Measurements from ENCODE around the gene VIP. TPM values are rescaled to one million over a fixed set of nuclear protein-coding genes. Genes with fewer than 3 reads are reported as not detected.

Gene VIP
- total and polyA plus RNA-seq, 2 of the 8 experiments (the other 6 are each of a cell fraction or from before 2014, with no cell fraction given): not detected

GRCh38 chr6:152721956-152722355, 28.6 kb upstream of the VIP start:
- Histone ChIP-seq H3K56ac (replicated peaks; ENCODE audit: insufficient read length, low read depth, low read length) (no peak overlapping the region), H3K4me3 (ENCODE audit: extremely low read depth in 1 of 4, insufficient read depth in 2 of 4, low read depth in 3 of 4, low read length in 4 of 4) (no peak overlapping the region), H3K27me3 (replicated peaks in 1 of 4; ENCODE audit: control insufficient read depth in 3 of 4, extremely low read depth in 1 of 4, insufficient read depth in 3 of 4, low read length in 3 of 4) (no peaks in the 10 kb centered on the region), H2AK5ac (ENCODE audit: low read depth, low read length) (no peak overlapping the region), H4K91ac (replicated peaks; ENCODE audit: insufficient read length, low read length) (no peak overlapping the region), H3K4ac (replicated peaks; ENCODE audit: insufficient read length, low read depth, low read length) (no peak overlapping the region), H3K4me1 (replicated peaks in 1 of 4; ENCODE audit: control insufficient read depth in 3 of 4, insufficient read depth in 4 of 4, low read length in 3 of 4) (no peaks in the 10 kb centered on the region), H4K5ac (ENCODE audit: insufficient read length, low read depth, low read length) (no peak overlapping the region), H2BK120ac (replicated peaks; ENCODE audit: low read depth, low read length) (no peak overlapping the region), H2BK15ac (ENCODE audit: low read length) (no peak overlapping the region), H2AFZ (ENCODE audit: low read length) (no peak overlapping the region), H2BK12ac (ENCODE audit: low read depth, low read length) (no peak overlapping the region), H4K20me1 (replicated peaks in 1 of 2; ENCODE audit: control insufficient read depth in 1 of 2, insufficient read depth in 2 of 2, low read length in 2 of 2) (no peaks in the 10 kb centered on the region), H3K79me2 (ENCODE audit: control insufficient read depth in 1 of 2, insufficient read depth in 2 of 2, low read length in 2 of 2) (no peaks in the 10 kb centered on the region), H3K9me3 (ENCODE audit: insufficient read depth in 2 of 2, low read depth in 1 of 2, low read length in 1 of 2) (no peaks in the 10 kb centered on the region), H3K23ac (ENCODE audit: insufficient read length) (no peak overlapping the region), H3K14ac (ENCODE audit: insufficient read length) (no peak overlapping the region), H3K36me3 (ENCODE audit: control insufficient read depth in 2 of 4, insufficient read depth in 4 of 4, low read length in 3 of 4) (no peaks in the 10 kb centered on the region), H3K27ac (ENCODE audit: low read depth, low read length) (no peak overlapping the region), H4K8ac (ENCODE audit: extremely low read depth, insufficient read depth, low read length) (no peak overlapping the region), H3K4me2 (ENCODE audit: insufficient read depth in 1 of 2, low read depth in 2 of 2, low read length in 2 of 2) (no peak overlapping the region), H2BK5ac (ENCODE audit: low read depth, low read length) (no peak overlapping the region), H3K9ac (replicated peaks in 1 of 4; ENCODE audit: extremely low read depth in 1 of 4, low read depth in 3 of 4, low read length in 3 of 4) (no peak overlapping the region), H2BK20ac (ENCODE audit: low read length) (no peak overlapping the region), H3K79me1 (ENCODE audit: low read depth, low read length) (no peaks in the 10 kb centered on the region), H3K23me2 (ENCODE audit: low read depth, low read length) (no peaks in the 10 kb centered on the region), H3K18ac (ENCODE audit: extremely low read depth, low read length) (no peak overlapping the region)
- WGBS, 2 experiments (ENCODE audit: extremely low coverage in 1 of 2, insufficient coverage in 1 of 2, insufficient read length in 1 of 2, insufficient replicate concordance in 2 of 2, low coverage in 1 of 2, low lambda C conversion rate in 2 of 2, missing lambda C conversion rate in 1 of 2): 92% methylated on average over 4 of the region's 4 CpGs; no CpG with 5 or more reads in 1 of the 2 experiments
- no peak for FAIRE-seq
- CTCF ChIA-PET (ENCODE audit: partially characterized antibody): interaction anchor here (0.7 to 3.5 kb wide), 3 partner anchors 177 to 1491 kb away, joined by 3 to 17 read pairs (median 6); no protein-coding TSS in a partner anchor
- DNase-seq (ENCODE audit: low read depth in 1 of 2, low spot score in 2 of 2): no peak
- POLR2A ChIA-PET (ENCODE audit: partially characterized antibody): no interaction called here
- TF ChIP-seq RBBP5 (IDR thresholded peaks at IDR 0.05; ENCODE audit: borderline replicate concordance, low read depth, low read length): no peak
- TF ChIP-seq PHF8 (conservative IDR thresholded peaks at IDR 0.05; ENCODE audit: low read depth, low read length): no peak
- no peak for TF ChIP-seq JUND (IDR thresholded peaks at IDR 0.05; ENCODE audit: low read length)
- no peak for TF ChIP-seq KDM1A (IDR thresholded peaks at IDR 0.05; ENCODE audit: borderline replicate concordance, low read length)
- TF ChIP-seq GABPA (IDR thresholded peaks at IDR 0.05; ENCODE audit: borderline replicate concordance, insufficient read depth, low read length): no peak
- TF ChIP-seq CTCF (IDR thresholded peaks at IDR 0.05; ENCODE audit: control extremely low read depth in 1 of 3, insufficient read depth in 1 of 3, low read depth in 1 of 3, low read length in 3 of 3): no peak
- TF ChIP-seq TAF7 (optimal IDR thresholded peaks at IDR 0.05; ENCODE audit: borderline replicate concordance, low read depth, low read length): no peak
- no peak for TF ChIP-seq CEBPB (IDR thresholded peaks at IDR 0.05; ENCODE audit: low read depth, low read length)
- TF ChIP-seq KDM5A (IDR thresholded peaks at IDR 0.05; ENCODE audit: low read length): no peak
- TF ChIP-seq TAF1 (IDR thresholded peaks at IDR 0.05; ENCODE audit: low read depth, low read length): no peak
- no peak for TF ChIP-seq SP1 (IDR thresholded peaks at IDR 0.05; ENCODE audit: low read depth, low read length)
- no peak for TF ChIP-seq CTBP2 (IDR thresholded peaks at IDR 0.05; ENCODE audit: borderline replicate concordance, insufficient read depth, insufficient read length, low read length)
